ENCODE measurements around the gene KIF25. TPM values are rescaled to one million over a fixed set of nuclear protein-coding genes. Genes with fewer than 3 reads are reported as not detected.

The KIF25 gene
- total and polyA plus RNA-seq, 4 experiments from 2014 or later = not detected

DNA sequence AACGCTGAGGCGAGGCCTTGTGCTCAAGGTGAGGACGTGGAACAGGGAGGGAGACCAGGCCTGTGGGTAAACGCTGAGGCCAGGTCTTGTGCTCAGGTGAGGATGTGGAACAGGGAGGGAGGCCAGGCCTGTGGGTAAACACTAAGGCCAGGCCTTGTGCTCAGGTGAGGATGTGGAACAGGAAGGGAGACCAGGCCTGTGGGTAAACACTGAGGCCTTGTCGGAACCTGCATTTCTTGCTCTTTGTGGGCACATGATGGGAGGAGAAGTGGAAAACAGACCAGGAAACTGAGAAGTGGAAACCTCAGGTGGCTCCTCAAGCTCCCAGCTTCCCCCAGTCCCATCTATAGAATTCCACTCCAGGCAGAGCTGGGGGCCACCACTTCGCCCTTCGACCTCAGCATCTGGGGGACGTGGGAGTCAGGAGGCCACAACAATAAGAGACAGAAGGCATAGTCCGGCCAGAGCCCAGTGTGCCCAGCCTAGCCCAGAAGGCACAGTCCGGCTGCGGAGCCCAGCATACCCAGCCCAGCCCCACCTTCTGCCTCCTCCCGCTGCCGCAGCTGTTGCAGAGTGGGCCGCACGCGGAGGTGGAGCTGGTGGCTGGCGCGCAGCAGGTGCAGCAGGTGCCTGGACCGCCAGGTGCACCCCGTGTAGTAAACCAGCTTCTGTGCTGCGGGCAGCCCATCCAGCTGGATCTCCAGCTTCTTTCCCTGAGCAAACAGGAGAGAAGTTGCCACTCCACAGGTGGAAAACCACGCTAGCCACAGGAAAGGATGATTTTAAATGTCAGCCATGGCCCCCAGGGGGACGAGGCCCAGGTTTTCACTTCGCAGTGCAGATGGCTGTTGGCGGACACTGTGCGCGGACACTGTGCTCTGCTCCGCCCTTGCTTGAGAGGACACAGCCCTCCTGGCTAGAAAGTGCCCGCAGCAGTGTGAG, 64.1 kb downstream of the KIF25 start:
- Mint-ChIP-seq H3K4me3 (no peak overlapping the region), H3K27ac (no peak overlapping the region), H3K27me3 (no peaks in the 10 kb centered on the region), H3K4me1 (no peaks in the 10 kb centered on the region), H3K9me3 (no peaks in the 10 kb centered on the region), H3K36me3 (no peaks in the 10 kb centered on the region)
- no peaks in the 10 kb centered on the region for H3K36me3 ChIP-seq (ENCODE audit: insufficient read depth, low read length)
- no peak overlapping the region for H3K27ac ChIP-seq (ENCODE audit: low read depth, low read length)
- no peaks in the 10 kb centered on the region for H3K27me3 ChIP-seq (ENCODE audit: insufficient read depth, low read length)
- H3K9me3 ChIP-seq (ENCODE audit: control insufficient read depth in 1 of 2, low read length in 2 of 2) = no peaks in the 10 kb centered on the region
- no peak overlapping the region for H3K4me3 ChIP-seq (ENCODE audit: low read length in 2 of 2)
- intact Hi-C loops (cut with micrococcal nuclease) = no loop called here
- DNase-seq = peak in 1 of 5 donors; percentile 7
- POLR2A ChIA-PET (ENCODE audit: partially characterized antibody) = no interaction called here
- CTCF ChIA-PET (ENCODE audit: partially characterized antibody) = no interaction called here
- no peaks in the 10 kb centered on the region for H3K4me1 ChIP-seq (ENCODE audit: insufficient read depth, low read length)

GRCh38 chr6:168062346-168063289, 65.1 kb downstream of the KIF25 start:
- Histone ChIP-seq H3K36me3 (ENCODE audit: insufficient read depth, low read length) (no peaks in the 10 kb centered on the region), H3K4me3 (ENCODE audit: low read length in 2 of 2) (no peak overlapping the region), H3K27ac (ENCODE audit: low read depth, low read length) (no peak overlapping the region), H3K27me3 (ENCODE audit: insufficient read depth, low read length) (no peaks in the 10 kb centered on the region), H3K9me3 (ENCODE audit: control insufficient read depth in 1 of 2, low read length in 2 of 2) (no peaks in the 10 kb centered on the region), H3K4me1 (ENCODE audit: insufficient read depth, low read length) (no peaks in the 10 kb centered on the region)
- no peaks in the 10 kb centered on the region for H3K36me3 Mint-ChIP-seq
- H3K27me3 Mint-ChIP-seq = no peaks in the 10 kb centered on the region
- DNase-seq = peak in 1 of 5 donors; percentile 11
- H3K27ac Mint-ChIP-seq = no peak overlapping the region
- ChIA-PET CTCF (ENCODE audit: partially characterized antibody) (no interaction called here), POLR2A (ENCODE audit: partially characterized antibody) (no interaction called here)
- H3K4me3 Mint-ChIP-seq = no peak overlapping the region
- intact Hi-C loops (cut with micrococcal nuclease) = no loop called here
- H3K9me3 Mint-ChIP-seq = no peaks in the 10 kb centered on the region
- no peaks in the 10 kb centered on the region for H3K4me1 Mint-ChIP-seq

- H3K9me3 ChIP-seq (ENCODE audit: control insufficient read depth in 1 of 2, low read length in 2 of 2) = no peaks in the 10 kb centered on the region
- intact Hi-C loops (cut with micrococcal nuclease) = no loop called here
- CTCF ChIA-PET (ENCODE audit: partially characterized antibody) = no interaction called here
Measured at GRCh38 chr6:168063431-168063830, 66.0 kb downstream of the KIF25 start.

DNA sequence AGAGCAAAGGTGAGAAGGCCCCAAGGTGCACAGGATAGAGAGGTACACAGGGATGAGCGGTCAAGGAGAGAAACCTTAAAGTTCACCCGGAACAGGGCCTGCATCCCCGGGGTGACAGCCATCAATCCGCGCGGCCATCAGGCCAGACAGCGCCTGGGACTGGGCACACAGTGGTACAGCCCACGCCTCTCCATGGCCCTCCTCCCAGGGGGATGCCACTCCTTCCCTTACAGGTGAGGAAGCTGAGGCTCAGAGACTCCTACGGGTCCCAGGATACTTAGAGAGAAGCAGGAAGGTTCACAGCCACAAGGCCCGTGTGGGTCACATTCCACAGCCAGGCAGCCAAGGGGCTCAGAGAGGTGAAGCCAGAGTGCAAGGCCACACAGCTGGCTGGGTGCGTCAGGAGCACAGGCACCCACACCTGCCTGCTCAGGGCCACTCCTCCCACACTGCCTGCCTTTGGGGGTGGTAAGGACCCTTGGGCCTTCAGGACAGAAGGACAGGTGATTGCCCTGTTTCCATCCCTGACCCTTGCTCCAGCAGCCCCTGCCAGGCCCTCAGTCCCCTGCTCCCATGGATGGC, 66.8 kb downstream of the KIF25 start:
- H3K27ac ChIP-seq (ENCODE audit: low read depth, low read length) = no peak overlapping the region
- DNase-seq = peak in 1 of 5 donors; percentile 37
- POLR2A ChIA-PET (ENCODE audit: partially characterized antibody) = no interaction called here
- H3K27me3 ChIP-seq (ENCODE audit: insufficient read depth, low read length) = no peaks in the 10 kb centered on the region
- no peaks in the 10 kb centered on the region for H3K36me3 Mint-ChIP-seq
- no peaks in the 10 kb centered on the region for H3K4me1 Mint-ChIP-seq
- no peak overlapping the region for H3K4me3 ChIP-seq (ENCODE audit: low read length in 2 of 2)
- CTCF ChIA-PET (ENCODE audit: partially characterized antibody) = no interaction called here
- H3K9me3 ChIP-seq (ENCODE audit: control insufficient read depth in 1 of 2, low read length in 2 of 2) = no peaks in the 10 kb centered on the region
- no peaks in the 10 kb centered on the region for H3K36me3 ChIP-seq (ENCODE audit: insufficient read depth, low read length)
- H3K9me3 Mint-ChIP-seq = no peaks in the 10 kb centered on the region
- H3K27me3 Mint-ChIP-seq = no peaks in the 10 kb centered on the region
- intact Hi-C loops (cut with micrococcal nuclease) = no loop called here
- H3K27ac Mint-ChIP-seq = no peak overlapping the region
- H3K4me1 ChIP-seq (ENCODE audit: insufficient read depth, low read length) = no peaks in the 10 kb centered on the region
- no peak overlapping the region for H3K4me3 Mint-ChIP-seq

More at GRCh38 chr6:168063431-168063830, 66.0 kb downstream of the KIF25 start:
- Mint-ChIP-seq H3K36me3 (no peaks in the 10 kb centered on the region), H3K27ac (no peak overlapping the region), H3K4me1 (no peaks in the 10 kb centered on the region), H3K27me3 (no peaks in the 10 kb centered on the region), H3K4me3 (no peak overlapping the region), H3K9me3 (no peaks in the 10 kb centered on the region)
- no peak overlapping the region for H3K4me3 ChIP-seq (ENCODE audit: low read length in 2 of 2)
- H3K27me3 ChIP-seq (ENCODE audit: insufficient read depth, low read length) = no peaks in the 10 kb centered on the region
- H3K36me3 ChIP-seq (ENCODE audit: insufficient read depth, low read length) = no peaks in the 10 kb centered on the region
- H3K27ac ChIP-seq (ENCODE audit: low read depth, low read length) = no peak overlapping the region
- no peaks in the 10 kb centered on the region for H3K4me1 ChIP-seq (ENCODE audit: insufficient read depth, low read length)
- POLR2A ChIA-PET (ENCODE audit: partially characterized antibody) = no interaction called here
- DNase-seq = peak in 1 of 5 donors; percentile 33

GRCh38 chr6:168067081-168067759, 69.7 kb downstream of the KIF25 start:
- no peak overlapping the region for H3K27ac Mint-ChIP-seq
- H3K4me3 ChIP-seq (ENCODE audit: low read length in 2 of 2) = no peak overlapping the region
- no peaks in the 10 kb centered on the region for H3K36me3 ChIP-seq (ENCODE audit: insufficient read depth, low read length)
- DNase-seq = no peak
- peaks cover 2% of the 10 kb centered on the region in 2 donors for H3K27me3 Mint-ChIP-seq
- H3K27me3 ChIP-seq (ENCODE audit: insufficient read depth, low read length) = no peaks in the 10 kb centered on the region
- H3K4me1 Mint-ChIP-seq = no peaks in the 10 kb centered on the region
- H3K9me3 Mint-ChIP-seq = no peaks in the 10 kb centered on the region
- intact Hi-C loops (cut with micrococcal nuclease) = no loop called here
- no peaks in the 10 kb centered on the region for H3K9me3 ChIP-seq (ENCODE audit: control insufficient read depth in 1 of 2, low read length in 2 of 2)
- POLR2A ChIA-PET (ENCODE audit: partially characterized antibody) = no interaction called here
- no peaks in the 10 kb centered on the region for H3K36me3 Mint-ChIP-seq
- CTCF ChIA-PET (ENCODE audit: partially characterized antibody) = no interaction called here
- no peaks in the 10 kb centered on the region for H3K4me1 ChIP-seq (ENCODE audit: insufficient read depth, low read length)
- H3K4me3 Mint-ChIP-seq = no peak overlapping the region
- no peak overlapping the region for H3K27ac ChIP-seq (ENCODE audit: low read depth, low read length)

DNA sequence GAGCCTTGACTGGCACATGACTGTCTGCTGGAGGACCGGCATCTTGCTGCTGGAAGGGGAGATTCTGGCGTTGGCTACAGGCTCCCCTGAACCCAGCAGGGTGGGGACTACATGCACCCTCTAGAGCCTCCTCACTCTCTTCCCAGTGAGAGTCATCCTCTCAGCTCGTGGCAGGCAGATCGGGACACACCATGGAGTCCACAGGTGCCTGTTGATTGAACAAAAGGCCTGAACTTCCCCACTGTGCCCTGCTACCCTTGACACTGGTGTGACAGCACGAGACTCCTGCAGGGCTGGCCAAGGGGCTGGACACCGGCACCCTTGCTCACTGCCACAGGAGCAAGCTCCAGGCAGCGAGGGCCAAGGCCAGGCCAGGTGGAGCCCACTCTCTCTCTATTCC, 73.3 kb downstream of the KIF25 start:
- H3K4me1 ChIP-seq (ENCODE audit: insufficient read depth, low read length) = no peaks in the 10 kb centered on the region
- no peaks in the 10 kb centered on the region for H3K4me1 Mint-ChIP-seq
- no peaks in the 10 kb centered on the region for H3K36me3 Mint-ChIP-seq
- H3K27me3 ChIP-seq (ENCODE audit: insufficient read depth, low read length) = no peaks in the 10 kb centered on the region
- no peaks in the 10 kb centered on the region for H3K9me3 Mint-ChIP-seq
- no peak for DNase-seq
- intact Hi-C loops (cut with micrococcal nuclease) = no loop called here
- no peaks in the 10 kb centered on the region for H3K9me3 ChIP-seq (ENCODE audit: control insufficient read depth in 1 of 2, low read length in 2 of 2)
- H3K27me3 Mint-ChIP-seq = peaks cover 2% of the 10 kb centered on the region in 2 donors
- no peak overlapping the region for H3K27ac ChIP-seq (ENCODE audit: low read depth, low read length)
- POLR2A ChIA-PET (ENCODE audit: partially characterized antibody) = no interaction called here
- H3K36me3 ChIP-seq (ENCODE audit: insufficient read depth, low read length) = no peaks in the 10 kb centered on the region
- no peak overlapping the region for H3K4me3 ChIP-seq (ENCODE audit: low read length in 2 of 2)
- no peak overlapping the region for H3K4me3 Mint-ChIP-seq
- no peak overlapping the region for H3K27ac Mint-ChIP-seq
- CTCF ChIA-PET (ENCODE audit: partially characterized antibody) = no interaction called here

DNA sequence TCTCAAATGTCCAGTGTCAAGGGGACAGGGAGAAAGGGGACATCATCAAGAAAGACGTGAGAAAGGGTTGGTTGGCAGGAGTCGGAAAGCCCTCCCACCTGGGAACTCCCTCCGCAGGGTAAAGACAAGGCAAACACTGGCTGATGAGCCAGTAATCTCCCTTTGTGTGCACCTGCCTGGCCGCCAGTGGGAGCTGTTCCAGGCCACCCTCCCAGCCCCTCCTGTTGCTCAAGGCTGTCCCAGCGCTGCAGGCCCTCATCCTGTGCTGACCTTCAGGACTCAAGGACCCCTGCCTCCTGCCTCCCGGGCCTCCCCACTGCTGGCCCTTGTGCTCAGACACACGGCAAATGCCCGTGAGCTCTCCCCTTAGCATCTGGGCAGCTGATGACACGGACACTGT, 74.1 kb downstream of the KIF25 start:
- Mint-ChIP-seq H3K9me3 (peaks cover 0 to 2% (median 0%) of the 10 kb centered on the region in 8 donors), H3K36me3 (no peaks in the 10 kb centered on the region), H3K27me3 (peaks cover 2% of the 10 kb centered on the region in 2 donors), H3K27ac (no peak overlapping the region), H3K4me3 (no peak overlapping the region), H3K4me1 (no peaks in the 10 kb centered on the region)
- H3K4me1 ChIP-seq (ENCODE audit: insufficient read depth, low read length) = no peaks in the 10 kb centered on the region
- no peak overlapping the region for H3K27ac ChIP-seq (ENCODE audit: low read depth, low read length)
- CTCF ChIA-PET (ENCODE audit: partially characterized antibody) = no interaction called here
- H3K27me3 ChIP-seq (ENCODE audit: insufficient read depth, low read length) = no peaks in the 10 kb centered on the region
- H3K4me3 ChIP-seq (ENCODE audit: low read length in 2 of 2) = no peak overlapping the region
- no peaks in the 10 kb centered on the region for H3K9me3 ChIP-seq (ENCODE audit: control insufficient read depth in 1 of 2, low read length in 2 of 2)
- H3K36me3 ChIP-seq (ENCODE audit: insufficient read depth, low read length) = no peaks in the 10 kb centered on the region
- intact Hi-C loops (cut with micrococcal nuclease) = no loop called here
- no peak for DNase-seq
- POLR2A ChIA-PET (ENCODE audit: partially characterized antibody) = no interaction called here
